HG03039 (cell line): ENCODE data around the gene ABLIM2.

Experiments
- ATAC-seq: cut with Tn5 transposase; IDR thresholded peaks from one replicate; pipeline ENCODE4 v1.9.1; 2021; ENCODE audit warnings: mild to moderate bottlenecking, moderate library complexity; ENCODE audit not compliant: unreplicated experiment

Gene ABLIM2

DNA sequence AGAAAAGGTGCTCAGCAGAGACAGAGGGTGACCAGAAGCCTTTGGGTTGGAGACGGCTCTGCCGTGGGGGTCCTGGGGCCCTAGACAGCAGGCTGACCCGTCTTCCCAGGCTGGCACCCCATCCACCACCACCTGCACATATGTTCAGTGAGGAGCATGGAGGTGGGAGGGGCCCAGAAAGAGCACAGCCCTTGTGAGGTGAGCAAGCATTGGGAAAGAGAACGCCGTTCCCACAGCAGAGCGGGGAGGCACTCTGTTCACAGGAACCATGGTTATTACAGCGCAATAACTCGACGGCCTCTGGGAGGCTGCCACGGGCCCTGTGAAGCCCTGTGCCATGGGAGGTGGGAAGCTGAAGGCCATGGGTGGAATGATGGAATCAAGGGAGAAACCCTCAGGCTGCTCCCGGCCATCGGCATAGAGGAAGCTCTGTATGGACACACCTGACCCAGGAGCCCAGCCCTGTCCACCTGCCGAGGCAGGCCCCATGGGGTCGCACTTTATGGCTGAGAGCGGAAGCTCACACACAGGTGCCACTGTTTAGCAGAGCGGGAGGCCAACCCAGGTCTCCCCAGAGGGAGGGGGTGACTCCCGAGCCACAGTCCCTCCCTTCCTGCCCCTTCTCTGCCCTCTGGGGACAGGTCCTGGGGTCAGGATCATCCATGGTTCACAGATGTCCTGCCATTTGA is 125.4 kb downstream of the ABLIM2 start:
- no peak for ATAC-seq

DNA sequence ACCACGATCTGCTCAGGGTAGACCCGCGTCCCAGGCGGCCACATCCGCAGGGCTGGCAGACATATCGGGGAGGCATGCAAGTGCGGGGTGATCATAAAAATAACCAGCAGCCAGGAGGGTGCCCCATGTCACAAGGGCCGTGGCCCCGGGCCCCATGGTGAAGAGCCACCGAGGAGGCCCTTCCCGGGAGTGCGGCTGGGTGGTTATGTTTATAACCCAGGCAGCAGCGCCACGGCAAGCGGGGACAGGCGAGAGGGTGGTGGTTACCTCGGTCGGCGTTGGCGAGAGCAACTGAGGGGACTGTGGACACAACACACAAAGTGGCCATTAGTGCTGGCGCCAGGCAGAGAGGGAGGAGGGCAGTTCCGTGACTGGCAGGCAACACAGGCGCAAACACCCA is 126.2 kb downstream of the ABLIM2 start:
- ATAC-seq: no peak

GRCh38 chr4:8030121-8030781 is 128.4 kb downstream of the ABLIM2 start:
- ATAC-seq: no peak

- no peak for ATAC-seq
These were observed 128.9 kb downstream of the ABLIM2 start for GRCh38 chr4:8029689-8030088.

- no peak for ATAC-seq
These were observed 129.6 kb downstream of the ABLIM2 start for GRCh38 chr4:8028884-8029568.

GRCh38 chr4:8028368-8028767 is 130.2 kb downstream of the ABLIM2 start:
- no peak for ATAC-seq

GRCh38 chr4:8026453-8026852 is 132.2 kb downstream of the ABLIM2 start:
- no peak for ATAC-seq

DNA sequence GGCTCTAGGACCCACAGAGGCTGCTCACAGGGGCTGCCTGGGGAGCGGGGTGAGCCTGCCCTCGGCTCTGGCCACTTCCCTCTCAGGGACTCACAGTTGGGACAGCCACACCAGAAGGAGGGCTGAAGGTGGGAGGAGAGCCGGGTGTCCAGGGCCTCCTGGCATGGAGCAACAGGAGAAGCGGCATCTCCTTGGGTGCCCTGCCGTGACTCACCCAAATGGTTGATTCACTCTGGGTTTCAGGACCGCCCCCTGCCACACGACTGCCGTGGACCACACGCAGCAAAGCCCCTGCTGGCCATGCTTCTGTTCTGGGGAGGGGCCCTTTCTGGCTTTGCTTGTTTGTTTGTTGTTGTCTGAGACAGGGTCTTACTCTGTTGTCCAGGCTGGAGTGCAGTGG is 132.9 kb downstream of the ABLIM2 start:
- ATAC-seq: no peak

DNA sequence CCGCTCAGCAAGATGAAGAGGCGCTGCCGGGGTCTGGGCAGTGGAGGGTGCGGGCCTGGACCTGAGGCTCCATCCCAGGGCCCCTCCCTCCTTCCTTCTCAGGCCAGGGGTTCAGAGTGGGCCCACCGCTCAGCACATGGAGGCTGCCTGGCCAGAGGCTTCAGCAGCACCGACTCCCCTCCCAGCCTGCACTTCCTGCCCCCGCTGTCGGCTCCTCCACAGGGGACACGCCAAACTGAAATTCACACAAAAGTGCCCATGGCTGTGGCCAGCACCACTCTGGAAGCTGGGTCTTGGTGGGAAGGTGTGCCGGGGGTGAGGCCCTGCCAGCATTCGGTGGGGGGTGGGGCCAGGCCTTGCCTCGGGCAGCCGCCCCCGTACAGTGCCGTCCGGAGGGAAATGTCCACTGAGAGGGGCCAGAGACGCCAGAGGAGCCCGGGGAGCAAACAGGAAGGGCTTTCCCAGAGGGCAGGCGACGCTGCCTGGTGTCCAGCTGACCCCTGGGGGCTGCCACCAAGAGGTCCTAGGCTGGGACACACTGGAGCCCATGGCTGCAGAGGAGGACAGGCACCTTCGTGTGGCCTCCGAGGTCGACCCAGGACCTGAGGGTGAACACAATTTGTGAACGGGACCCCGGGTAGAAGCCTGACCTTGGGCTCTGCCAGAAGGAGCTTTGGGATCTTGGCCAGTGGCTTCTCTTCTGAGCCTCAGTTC is 134.4 kb downstream of the ABLIM2 start:
- no peak for ATAC-seq

GRCh38 chr4:8023696-8024033 is 134.9 kb downstream of the ABLIM2 start:
- no peak for ATAC-seq

DNA sequence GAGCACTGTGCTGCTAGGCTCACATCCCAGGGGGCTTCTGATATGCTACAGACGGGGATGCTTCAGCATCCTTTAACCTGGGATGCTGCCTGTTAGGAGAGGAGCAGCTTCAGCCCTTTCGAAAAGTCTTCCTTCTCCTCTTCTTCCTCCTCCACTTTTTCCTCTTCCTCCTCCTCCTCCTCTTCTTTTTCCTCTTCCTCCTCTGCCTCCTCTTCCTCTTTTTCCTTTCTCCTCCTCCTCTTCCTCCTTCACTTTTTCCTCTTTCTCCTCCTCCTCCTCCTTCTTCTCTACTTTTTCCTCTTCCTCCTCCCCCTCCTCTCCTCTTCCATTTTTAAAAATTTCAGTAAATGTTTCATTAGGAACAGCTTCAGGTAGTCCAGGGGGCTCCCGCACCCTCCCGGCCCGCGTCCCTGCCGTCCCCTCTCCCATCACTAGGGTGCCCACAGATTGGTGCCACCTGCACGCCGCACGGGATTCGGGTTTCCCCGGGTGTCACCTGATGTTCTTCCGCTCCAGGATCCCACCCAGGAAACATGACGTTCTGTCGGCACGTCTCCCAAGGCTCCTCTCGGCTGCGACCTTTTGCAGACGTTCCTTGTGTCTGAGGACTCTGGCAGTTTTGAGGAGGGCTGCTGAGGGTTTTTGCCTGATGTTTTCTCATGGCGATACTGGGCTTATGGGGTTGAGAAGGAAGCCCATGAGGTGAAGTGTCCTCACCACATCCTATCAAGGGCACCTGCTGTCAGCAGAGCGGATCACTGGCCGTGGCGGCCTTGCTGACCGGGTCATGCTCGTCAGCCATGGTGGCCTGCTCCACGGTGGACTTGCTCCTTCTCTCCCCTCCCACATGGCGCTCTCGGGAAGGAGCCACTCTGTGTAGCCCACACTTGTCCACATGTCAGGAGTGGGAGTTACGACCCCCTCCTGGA is 135.6 kb downstream of the ABLIM2 start:
- no peak for ATAC-seq

DNA sequence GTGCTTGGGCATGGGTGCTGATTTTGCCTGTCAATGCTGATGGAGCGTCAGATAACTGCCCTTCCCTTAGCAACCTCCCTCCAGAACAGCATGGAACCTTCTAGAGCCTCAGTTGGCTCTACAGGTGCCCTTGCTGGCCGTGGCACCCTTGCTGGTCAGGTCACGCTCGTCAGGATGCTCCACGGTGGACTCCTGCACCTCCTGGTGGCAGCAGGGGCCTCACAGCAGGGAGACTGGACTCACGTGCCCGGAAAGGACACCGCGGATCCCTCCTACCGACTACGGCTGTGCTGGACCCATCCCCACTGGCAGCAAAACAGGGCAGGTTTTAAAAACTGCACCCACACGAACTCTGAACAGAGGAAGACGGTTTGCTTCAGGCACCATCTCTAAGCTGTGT is 136.8 kb downstream of the ABLIM2 start:
- no peak for ATAC-seq

DNA sequence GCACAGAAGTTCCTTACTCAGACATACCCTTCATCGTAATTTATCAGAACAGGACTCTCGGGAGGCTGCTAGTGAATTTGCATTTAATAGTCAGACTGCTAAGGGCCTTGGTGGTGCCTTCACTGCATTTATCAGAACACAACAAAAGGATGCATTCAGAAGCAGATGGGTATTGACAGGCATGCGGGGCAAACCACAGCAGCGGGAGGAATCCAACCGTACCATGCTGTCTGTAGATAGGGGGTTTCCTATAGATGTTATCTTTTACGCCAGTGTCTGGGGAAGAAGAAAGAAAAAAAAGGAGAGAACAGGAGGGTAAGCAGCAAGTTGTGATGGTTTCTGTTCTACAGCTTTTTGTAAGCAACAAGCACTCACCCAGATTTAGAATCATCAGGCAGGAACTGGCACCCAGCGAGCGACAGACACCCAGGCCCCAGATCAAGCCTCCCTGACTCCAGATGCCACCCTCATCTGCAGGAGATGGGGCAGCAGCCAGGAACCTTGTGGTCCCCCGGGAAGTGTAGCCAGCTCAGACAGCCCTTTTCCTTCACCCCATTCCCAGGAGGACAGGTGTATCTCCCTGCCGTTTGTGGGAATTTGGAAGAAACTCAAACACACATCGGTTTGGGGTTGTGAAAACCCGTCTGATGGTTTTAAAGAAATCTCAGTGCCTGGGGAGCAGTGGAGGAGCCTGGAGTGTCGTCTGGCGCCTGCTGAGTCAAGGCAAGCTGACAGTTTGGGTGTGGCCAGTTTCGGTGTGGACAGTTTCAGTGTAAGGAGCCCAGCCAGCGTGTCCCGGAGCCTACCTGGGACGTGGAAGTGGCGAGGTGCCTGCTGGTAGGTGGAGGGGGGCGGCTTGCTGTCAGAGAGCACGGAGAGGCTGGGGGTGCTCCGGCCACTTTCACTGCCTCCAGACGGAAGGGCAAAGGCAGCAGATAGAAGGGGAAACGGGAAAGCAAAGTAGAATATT is 138.9 kb downstream of the ABLIM2 start:
- ATAC-seq: no peak

GRCh38 chr4:8016527-8016926 is 142.1 kb downstream of the ABLIM2 start:
- no peak for ATAC-seq

- no peak for ATAC-seq
These were observed 143.1 kb downstream of the ABLIM2 start for GRCh38 chr4:8015512-8015911.

- ATAC-seq: no peak
These were observed 144.5 kb downstream of the ABLIM2 start for GRCh38 chr4:8013976-8014726.

GRCh38 chr4:8012517-8012916 is 146.1 kb downstream of the ABLIM2 start:
- no peak for ATAC-seq

GRCh38 chr4:8010618-8011017 is 148.0 kb downstream of the ABLIM2 start:
- ATAC-seq: no peak
